H1 (cell line): Measurements from ENCODE around the gene EXT2. TPM values are rescaled to one million over a fixed set of nuclear protein-coding genes. Genes with fewer than 3 reads are reported as not detected.

Experiments
- CTCF ChIA-PET: fragments of 300-600 bp; sonication (Branson Sonifier 250); formaldehyde crosslinking; loops from one replicate; lab custom pipeline; 2021; ENCODE audit not compliant: partially characterized antibody; lab: Charles Lee
- POLR2A ChIA-PET: fragments of 300-600 bp; sonication (Branson Sonifier 250); formaldehyde crosslinking; loops from one replicate; lab custom pipeline; 2021; ENCODE audit warnings: inconsistent platforms; ENCODE audit not compliant: partially characterized antibody; lab: Charles Lee
- DNase-seq, 2 experiments: peaks; one replicate each; pipeline versions ENCODE4 v3.0.0 to v3.0.0-alpha.2; 2010 to 2022; ENCODE audit warnings: low spot score in 2 of 2, low read depth in 1 of 2, mixed read lengths in 1 of 2
- FAIRE-seq: peaks from 2 replicates; lab custom pipeline; 2011; peaks lifted over from hg19 to GRCh38; lab: Jason Lieb, UNC
- H2AFZ ChIP-seq: 2 replicates; pipeline ENCODE4 v1.8.1; 2012; ENCODE audit warnings: low read length, inconsistent platforms
- H2AK5ac ChIP-seq: 2 replicates; pipeline ENCODE4 v1.6.1; 2013; ENCODE audit warnings: low read depth, low read length
- H2BK120ac ChIP-seq: replicated peaks from 2 replicates; pipeline ENCODE3; 2013; ENCODE audit warnings: low read depth, low read length, inconsistent platforms
- H2BK12ac ChIP-seq: 2 replicates; pipeline ENCODE4 v1.6.1; 2013; ENCODE audit warnings: low read depth, low read length
- H2BK15ac ChIP-seq: 2 replicates; pipeline ENCODE4 v1.6.1; 2013; ENCODE audit warnings: low read length
- H2BK20ac ChIP-seq: 2 replicates; pipeline ENCODE4 v1.6.1; 2013; ENCODE audit warnings: low read length
- H2BK5ac ChIP-seq: 2 replicates; pipeline ENCODE4 v1.6.1; 2013; ENCODE audit warnings: low read depth, low read length
- H3K14ac ChIP-seq: 2 replicates; pipeline ENCODE4 v1.6.1; 2013; ENCODE audit warnings: inconsistent platforms; ENCODE audit not compliant: insufficient read length
- H3K18ac ChIP-seq: 2 replicates; pipeline ENCODE4 v1.6.1; 2013; ENCODE audit warnings: low read length; ENCODE audit errors: extremely low read depth
- H3K23ac ChIP-seq: 2 replicates; pipeline ENCODE4 v1.6.1; 2013; ENCODE audit warnings: inconsistent platforms; ENCODE audit not compliant: insufficient read length
- H3K23me2 ChIP-seq: 2 replicates; pipeline ENCODE4 v1.6.1; 2013; ENCODE audit warnings: low read depth, low read length
- H3K27ac ChIP-seq: 2 replicates; pipeline ENCODE4 v1.6.1; 2011; ENCODE audit warnings: low read depth, low read length, inconsistent platforms
- H3K27me3 ChIP-seq, 4 experiments: replicated peaks in 1 of 4; 1 replicate in 1 of 4; 2 replicates in 3 of 4; pipeline versions ENCODE4 v1.6.1 to v1.8.1; 2011 to 2013; ENCODE audit warnings: low read length in 3 of 4, mild to moderate bottlenecking in 3 of 4, inconsistent platforms in 2 of 4, mixed read lengths in 2 of 4, moderate library complexity in 1 of 4; ENCODE audit not compliant: control insufficient read depth in 3 of 4, insufficient read depth in 3 of 4; ENCODE audit errors: extremely low read depth in 1 of 4
- H3K36me3 ChIP-seq, 4 experiments: 2 replicates each; pipeline versions ENCODE4 v1.6.1 to v1.8.1; 2011 to 2013; ENCODE audit warnings: mild to moderate bottlenecking in 4 of 4, low read length in 3 of 4, moderate library complexity in 2 of 4, control low read depth in 1 of 4, inconsistent platforms in 1 of 4; ENCODE audit not compliant: insufficient read depth in 4 of 4, control insufficient read depth in 2 of 4
- H3K4ac ChIP-seq: replicated peaks from 2 replicates; pipeline ENCODE3; 2013; ENCODE audit warnings: low read length, low read depth, mixed read lengths, inconsistent platforms; ENCODE audit not compliant: insufficient read length
- H3K4me1 ChIP-seq, 4 experiments: replicated peaks in 1 of 4; 1 replicate in 1 of 4; 2 replicates in 3 of 4; pipeline versions ENCODE4 v1.6.1 to v1.8.1; 2011 to 2013; ENCODE audit warnings: low read length in 3 of 4, inconsistent platforms in 2 of 4, mixed read lengths in 1 of 4; ENCODE audit not compliant: insufficient read depth in 4 of 4, control insufficient read depth in 3 of 4
- H3K4me2 ChIP-seq, 2 experiments: 2 replicates each; pipeline versions ENCODE4 v1.6.1 to v1.8.1; 2011 to 2013; ENCODE audit warnings: low read depth in 2 of 2, low read length in 2 of 2, control low read depth in 1 of 2, inconsistent platforms in 1 of 2, mild to moderate bottlenecking in 1 of 2; ENCODE audit not compliant: insufficient read depth in 1 of 2
- H3K4me3 ChIP-seq, 4 experiments: fragments of 200-600, 300-600 bp in 1 of 4; sonication (generic), shearing (Covaris generic), sonication (Bioruptor Twin) in 1 of 4; 2 replicates each; pipeline versions ENCODE4 v1.5.1 to v1.8.1; 2011 to 2016; ENCODE audit warnings: low read length in 4 of 4, low read depth in 3 of 4, control low read depth in 2 of 4, inconsistent platforms in 2 of 4, mild to moderate bottlenecking in 2 of 4, mixed read lengths in 1 of 4, moderate library complexity in 1 of 4; ENCODE audit not compliant: insufficient read depth in 2 of 4; ENCODE audit errors: extremely low read depth in 1 of 4
- H3K56ac ChIP-seq: replicated peaks from 2 replicates; pipeline ENCODE3; 2013; ENCODE audit warnings: low read depth, mild to moderate bottlenecking, mixed read lengths, low read length, inconsistent platforms; ENCODE audit not compliant: insufficient read length
- H3K79me1 ChIP-seq: 2 replicates; pipeline ENCODE4 v1.6.1; 2013; ENCODE audit warnings: low read depth, low read length, control low read depth
- H3K79me2 ChIP-seq, 2 experiments: 2 replicates each; pipeline versions ENCODE4 v1.6.1 to v1.8.1; 2012 to 2013; ENCODE audit warnings: low read length in 2 of 2, mild to moderate bottlenecking in 2 of 2, inconsistent platforms in 1 of 2; ENCODE audit not compliant: insufficient read depth in 2 of 2, control insufficient read depth in 1 of 2
- H3K9ac ChIP-seq, 4 experiments: replicated peaks in 1 of 4; 1 replicate in 1 of 4; 2 replicates in 3 of 4; pipeline versions ENCODE4 v1.6.1 to v1.8.1; 2011 to 2013; ENCODE audit warnings: low read depth in 3 of 4, low read length in 3 of 4, control low read depth in 2 of 4, mild to moderate bottlenecking in 2 of 4, moderate library complexity in 2 of 4, inconsistent platforms in 1 of 4; ENCODE audit errors: extremely low read depth in 1 of 4
- H3K9me3 ChIP-seq, 2 experiments: 2 replicates each; pipeline versions ENCODE4 v1.6.1 to v1.8.1; 2012 to 2013; ENCODE audit warnings: mild to moderate bottlenecking in 2 of 2, moderate library complexity in 2 of 2, control low read depth in 1 of 2, inconsistent platforms in 1 of 2, low read depth in 1 of 2, low read length in 1 of 2, mixed read lengths in 1 of 2; ENCODE audit not compliant: insufficient read depth in 2 of 2
- H4K20me1 ChIP-seq, 2 experiments: replicated peaks in 1 of 2; 2 replicates each; pipeline versions ENCODE3 to v1.8.1; 2011 to 2013; ENCODE audit warnings: inconsistent platforms in 2 of 2, low read length in 2 of 2, mild to moderate bottlenecking in 1 of 2; ENCODE audit not compliant: insufficient read depth in 2 of 2, control insufficient read depth in 1 of 2
- H4K5ac ChIP-seq: 2 replicates; pipeline ENCODE4 v1.6.1; 2013; ENCODE audit warnings: low read length, low read depth, mixed read lengths, inconsistent platforms; ENCODE audit not compliant: insufficient read length
- H4K8ac ChIP-seq: 2 replicates; pipeline ENCODE4 v1.8.0; 2013; ENCODE audit warnings: mild to moderate bottlenecking, moderate library complexity, low read length, inconsistent platforms; ENCODE audit not compliant: insufficient read depth; ENCODE audit errors: extremely low read depth
- H4K91ac ChIP-seq: replicated peaks from 2 replicates; pipeline ENCODE3; 2013; ENCODE audit warnings: low read length, mixed read lengths, inconsistent platforms; ENCODE audit not compliant: insufficient read length
- ATF2 ChIP-seq: IDR thresholded peaks from 2 replicates; pipeline ENCODE4 v1.6.1; 2012; ENCODE audit warnings: low read length, inconsistent platforms
- ATF3 ChIP-seq: IDR thresholded peaks from 2 replicates; pipeline ENCODE4 v1.6.1; 2011; ENCODE audit warnings: low read depth, mild to moderate bottlenecking, low read length; ENCODE audit not compliant: insufficient read depth
- EP300 ChIP-seq, 2 experiments: IDR thresholded peaks; 1 replicate in 1 of 2; 2 replicates in 1 of 2; pipeline ENCODE4 v1.6.1; 2011 to 2012; ENCODE audit warnings: low read depth in 2 of 2, low read length in 2 of 2, mild to moderate bottlenecking in 2 of 2, borderline replicate concordance in 1 of 2, inconsistent platforms in 1 of 2, moderate library complexity in 1 of 2
- MAFK ChIP-seq: IDR thresholded peaks from 2 replicates; pipeline ENCODE4 v1.6.1; 2012; ENCODE audit warnings: low read depth, mild to moderate bottlenecking, improper control_type of control experiment, low read length
- RAD21 ChIP-seq, 2 experiments: IDR thresholded peaks in 1 of 2; conservative IDR thresholded peaks in 1 of 2; 2 replicates each; pipeline ENCODE4 v1.6.1; 2011; ENCODE audit warnings: low read depth in 2 of 2, low read length in 2 of 2, improper control_type of control experiment in 1 of 2, inconsistent platforms in 1 of 2, mild to moderate bottlenecking in 1 of 2, moderate library complexity in 1 of 2
- RNF2 ChIP-seq: fragments of 200-900, 300-1000 bp; sonication (generic); IDR thresholded peaks from 2 replicates; pipeline ENCODE4 v1.7.1; 2016; ENCODE audit warnings: borderline replicate concordance, low read depth, mild to moderate bottlenecking, antibody characterized with exemption, low read length; ENCODE audit not compliant: poor library complexity, severe bottlenecking; ENCODE audit errors: missing control alignments
- SAP30 ChIP-seq: fragments of 300-600 bp; sonication (generic); IDR thresholded peaks from 2 replicates; pipeline ENCODE4 v1.7.1; 2012; ENCODE audit warnings: low read length, moderate library complexity, mild to moderate bottlenecking, inconsistent platforms; ENCODE audit not compliant: insufficient read depth, insufficient replicate concordance
- SRF ChIP-seq: IDR thresholded peaks from 2 replicates; pipeline ENCODE4 v1.6.1; 2011; ENCODE audit warnings: mild to moderate bottlenecking, low read depth, low read length, moderate library complexity
- TEAD4 ChIP-seq: IDR thresholded peaks from 2 replicates; pipeline ENCODE4 v1.6.1; 2012; ENCODE audit warnings: low read depth, low read length, inconsistent platforms, mixed read lengths
- ZNF274 ChIP-seq: IDR thresholded peaks from 2 replicates; pipeline ENCODE4 v1.7.0; 2012; ENCODE audit warnings: low read length, borderline replicate concordance; ENCODE audit errors: extremely low read depth
- WGBS, 2 experiments: shearing (Covaris generic) in 1 of 2; methylation state at CpG; one replicate each; pipeline versions ENCODE4 v1.1.6 to v1.1.7; 2013 to 2015; ENCODE audit warnings: low lambda C conversion rate in 2 of 2, mixed read lengths in 2 of 2, inconsistent platforms in 1 of 2, low coverage in 1 of 2, missing lambda C conversion rate in 1 of 2; ENCODE audit not compliant: insufficient replicate concordance in 2 of 2, insufficient coverage in 1 of 2, insufficient read length in 1 of 2; ENCODE audit errors: extremely low coverage in 1 of 2, missing lambda C conversion rate in 1 of 2; 5-methylcytosine and 5-hydroxymethylcytosine counted together
- polyA plus RNA-seq, 7 experiments: library from polyadenylated mRNA; depleted of rRNA in 3 of 7; stranded (reverse) in 5 of 7; unstranded in 2 of 7; fragments of >200 nt in 5 of 7; fragments of 200-250 nt in 2 of 7; gene quantifications; 1 replicate in 5 of 7; 2 replicates in 1 of 7; 4 replicates in 1 of 7; pipeline versions ENCODE4 v1.2.1 to v1.2.3, GENCODE V29; 2011 to 2013; ENCODE audit warnings: missing spikeins in 2 of 7, mixed read lengths in 2 of 7
- total RNA-seq: library from RNA; stranded (reverse); fragmentation: NEBNext Ultra II Directional; extraction: Animal tissue kit (Norgen Biotek cat#: 25700); gene quantifications from 2 replicates; pipeline ENCODE4 v1.2.1, GENCODE V29; 2021

Gene EXT2
- total and polyA plus RNA-seq, 2 of the 8 experiments (the other 6 are each of a cell fraction or from before 2014, with no cell fraction given), result 29.8 to 42.8 TPM

- WGBS, 2 experiments, result 90% methylated on average over 11 of the region's 11 CpGs; no CpG with 5 or more reads in 1 of the 2 experiments
- Histone ChIP-seq H2BK120ac (no peak overlapping the region), H4K5ac (no peak overlapping the region), H3K27me3 (no peaks in the 10 kb centered on the region), H3K18ac (no peak overlapping the region), H3K4me3 (no peak overlapping the region), H4K8ac (no peak overlapping the region), H4K20me1 (no peaks in the 10 kb centered on the region), H3K79me1 (no peaks in the 10 kb centered on the region), H3K9ac (no peak overlapping the region), H3K4me2 (no peak overlapping the region), H3K27ac (no peak overlapping the region), H3K56ac (no peak overlapping the region), H3K23ac (no peak overlapping the region), H2BK20ac (no peak overlapping the region), H2BK15ac (no peak overlapping the region), H3K4ac (no peak overlapping the region), H3K9me3 (no peaks in the 10 kb centered on the region), H3K14ac (no peak overlapping the region), H2AK5ac (no peak overlapping the region), H4K91ac (no peak overlapping the region), H3K79me2 (no peaks in the 10 kb centered on the region), H2AFZ (no peak overlapping the region), H2BK12ac (no peak overlapping the region), H3K4me1 (peaks cover 0 to 2% (median 0%) of the 10 kb centered on the region in 4 experiments; a peak in 1 of 7 replicates), H3K23me2 (no peaks in the 10 kb centered on the region), H2BK5ac (no peak overlapping the region), H3K36me3 (no peaks in the 10 kb centered on the region)
- FAIRE-seq (no peak), DNase-seq (no peak)
- CTCF ChIA-PET, result interaction anchor here (0.8 to 7.7 kb wide), 34 partner anchors 9 to 1368 kb away, joined by 3 to 47 read pairs (median 6); no protein-coding TSS in a partner anchor
- POLR2A ChIA-PET, result interaction anchor here (1.2 kb wide), 1 partner anchor 9 kb away, joined by 3 read pairs; no protein-coding TSS in a partner anchor
- TF ChIP-seq ATF2, result no peak
- TF ChIP-seq TEAD4, result no peak
- TF ChIP-seq ATF3, result no peak
- TF ChIP-seq SRF, result no peak
- TF ChIP-seq SAP30, result no peak
- no peak for TF ChIP-seq ZNF274
- no peak for TF ChIP-seq RNF2
- no peak for TF ChIP-seq RAD21 (IDR thresholded peaks at IDR 0.05 in 1 of 2, conservative IDR thresholded peaks at IDR 0.05 in 1 of 2; ENCODE audit: low read depth in 2 of 2, low read length in 2 of 2)
- TF ChIP-seq MAFK, result no peak
- TF ChIP-seq EP300 (IDR thresholded peaks at IDR 0.05; ENCODE audit: borderline replicate concordance in 1 of 2, low read depth in 2 of 2, low read length in 2 of 2), result no peak
Observed at GRCh38 chr11:44286911-44287310, 191.4 kb downstream of the EXT2 start.
